GM12878 (cell line): Measurements from ENCODE around the gene LCP1. TPM values are rescaled to one million over a fixed set of nuclear protein-coding genes. Genes with fewer than 3 reads are reported as not detected.
A peak's percentile ranks its signal among the peaks of the same experiment; 100 is the strongest.

ENCODE experiments used
- CBX3 ChIP-seq: fragments of 200-600 bp; sonication (generic); IDR thresholded peaks from 2 replicates; pipeline ENCODE4 v1.6.1; 2016; ENCODE audit warnings: low read depth, borderline replicate concordance
- DPF2 ChIP-seq: fragments of 450-650 bp; IDR thresholded peaks from 2 replicates; pipeline ENCODE4 v1.6.1; 2017; ENCODE audit warnings: mild to moderate bottlenecking
- KLF5 ChIP-seq: fragments of 450-650 bp; IDR thresholded peaks from 2 replicates; pipeline ENCODE4 v1.6.1; 2014; ENCODE audit warnings: mild to moderate bottlenecking; ENCODE audit not compliant: partially characterized antibody
- MYC ChIP-seq: IDR thresholded peaks from 2 replicates; pipeline ENCODE4 v1.6.1; 2011; ENCODE audit warnings: mild to moderate bottlenecking, low read length, moderate library complexity, inconsistent platforms; ENCODE audit not compliant: insufficient read depth, insufficient replicate concordance, insufficient read length, severe bottlenecking
- PAX5 ChIP-seq: IDR thresholded peaks from 2 replicates; pipeline ENCODE4 v1.6.1; 2011; ENCODE audit warnings: low read depth, low read length, borderline replicate concordance
- POLR2AphosphoS5 ChIP-seq: IDR thresholded peaks from 2 replicates; pipeline ENCODE4 v1.6.1; 2011; ENCODE audit warnings: mild to moderate bottlenecking, low read length, inconsistent platforms
- SMAD5 ChIP-seq: IDR thresholded peaks from 2 replicates; pipeline ENCODE4 v1.6.1; 2016; ENCODE audit warnings: antibody characterized with exemption, low read depth
- SPI1 ChIP-seq: IDR thresholded peaks from 2 replicates; pipeline ENCODE4 v1.6.1; 2011; ENCODE audit warnings: low read depth, mild to moderate bottlenecking, low read length, moderate library complexity, borderline replicate concordance; ENCODE audit not compliant: insufficient read depth
- SUZ12 ChIP-seq: fragments of 200-600 bp; sonication (generic); IDR thresholded peaks from one replicate; pipeline ENCODE4 v1.6.1; 2018; ENCODE audit warnings: antibody characterized with exemption, mild to moderate bottlenecking; ENCODE audit not compliant: unreplicated experiment
- TAF1 ChIP-seq: IDR thresholded peaks from 2 replicates; pipeline ENCODE4 v1.6.1; 2011; ENCODE audit warnings: mild to moderate bottlenecking, low read depth, low read length, borderline replicate concordance
- TARDBP ChIP-seq: IDR thresholded peaks from 2 replicates; pipeline ENCODE4 v1.6.1; 2016; ENCODE audit warnings: borderline replicate concordance
- TCF12 ChIP-seq: IDR thresholded peaks from 2 replicates; pipeline ENCODE4 v1.6.1; 2011; ENCODE audit warnings: low read depth, mild to moderate bottlenecking, low read length
- YBX1 ChIP-seq: fragments of 450-650 bp; IDR thresholded peaks from 2 replicates; pipeline ENCODE4 v1.6.1; 2016; ENCODE audit warnings: antibody characterized with exemption
- ZNF274 ChIP-seq: IDR thresholded peaks from one replicate; pipeline ENCODE4 v1.8.0; 2011; ENCODE audit not compliant: insufficient read length, insufficient read depth
- polyA plus RNA-seq, 11 experiments: library from polyadenylated mRNA; depleted of rRNA in 4 of 11; unstranded in 6 of 11; stranded (reverse) in 5 of 11; fragments of >200 nt; fragmentation: Nextera tagmentation in 4 of 11; fragmentation: Illumina TruSeq in 1 of 11; extraction: Ambion mirVana in 4 of 11; extraction: Trizol in 1 of 11; gene quantifications; 1 replicate in 1 of 11; 2 replicates in 10 of 11; pipeline versions ENCODE4 v1.2.1 to v1.2.3, GENCODE V29; 2011 to 2016; ENCODE audit warnings: inconsistent platforms in 2 of 11, missing spikeins in 2 of 11, low read depth in 1 of 11
- total RNA-seq, 4 experiments: library from RNA; depleted of rRNA in 3 of 4; stranded (reverse); fragments of >200 nt in 3 of 4; fragmentation: Illumina TruSeq in 1 of 4; extraction: Trizol in 1 of 4; gene quantifications; 2 replicates each; pipeline versions ENCODE4 v1.2.1 to v1.2.3, GENCODE V29; 2013 to 2021
- TF ChIP-seq, protein P1 (sequence below): IDR thresholded peaks from 2 replicates; pipeline ENCODE4 v1.6.1; 2012; ENCODE audit warnings: low read depth, low read length, improper control_type of control experiment
- TF ChIP-seq, protein P2 (sequence below): IDR thresholded peaks from 2 replicates; pipeline ENCODE4 v1.6.1; 2011; ENCODE audit warnings: low read depth, low read length, improper control_type of control experiment, borderline replicate concordance
- TF ChIP-seq, protein P3 (sequence below): fragments of 450-650 bp; IDR thresholded peaks from 2 replicates; pipeline ENCODE4 v1.6.1; 2018; ENCODE audit warnings: borderline replicate concordance, mild to moderate bottlenecking; ENCODE audit not compliant: partially characterized antibody
- TF ChIP-seq, protein P4 (sequence below): fragments of 450-650 bp; IDR thresholded peaks from 2 replicates; pipeline ENCODE4 v1.6.1; 2017; ENCODE audit warnings: mild to moderate bottlenecking, low read depth, inconsistent platforms; ENCODE audit not compliant: poor library complexity, severe bottlenecking
- TF ChIP-seq, protein P5 (sequence below): fragments of 450-650 bp; IDR thresholded peaks from 2 replicates; pipeline ENCODE4 v1.6.1; 2016; ENCODE audit warnings: mild to moderate bottlenecking
- TF ChIP-seq, protein P6 (sequence below): IDR thresholded peaks from 2 replicates; pipeline ENCODE4 v1.6.1; 2011; ENCODE audit warnings: borderline replicate concordance, low read depth, mild to moderate bottlenecking, moderate library complexity, low read length; ENCODE audit not compliant: insufficient read depth, poor library complexity, severe bottlenecking
- TF ChIP-seq, protein P7 (sequence below): IDR thresholded peaks from 2 replicates; pipeline ENCODE4 v1.6.1; 2012; ENCODE audit warnings: low read depth, low read length, improper control_type of control experiment

LCP1 gene
- total and polyA plus RNA-seq, 10 of the 15 experiments (the other 5 are each of a cell fraction or from before 2014, with no cell fraction given) = 775 to 2,201 (median 1,556) TPM

DNA sequence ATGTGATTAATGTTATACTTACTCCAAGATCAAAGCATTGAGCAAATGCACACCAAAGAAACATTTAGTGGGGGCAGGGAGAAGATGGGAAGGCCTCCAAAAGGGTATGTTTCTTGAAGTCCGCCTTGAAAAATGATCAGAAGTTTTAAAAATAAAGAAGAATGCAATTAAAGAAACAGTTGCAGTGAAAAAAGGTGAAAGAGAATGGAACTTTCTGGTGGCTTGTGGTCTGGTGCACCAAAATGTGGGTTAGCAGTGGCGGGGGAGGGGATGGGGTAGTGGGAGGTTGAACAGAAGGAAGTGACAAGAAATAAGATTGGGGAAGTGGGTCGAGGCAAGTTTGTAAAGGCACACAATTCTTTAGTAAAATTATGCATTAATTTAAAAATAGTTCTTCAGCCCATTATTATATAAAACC is 2.5 kb downstream of the LCP1 start (continued):
- TF ChIP-seq POLR2AphosphoS5 = peak; percentile 57; the same call in 1 of the 2 replicates
- TF ChIP-seq, protein P1, sequence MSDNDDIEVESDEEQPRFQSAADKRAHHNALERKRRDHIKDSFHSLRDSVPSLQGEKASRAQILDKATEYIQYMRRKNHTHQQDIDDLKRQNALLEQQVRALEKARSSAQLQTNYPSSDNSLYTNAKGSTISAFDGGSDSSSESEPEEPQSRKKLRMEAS = no peak
- TF ChIP-seq CBX3 = no peak
- no peak for TF ChIP-seq TARDBP
- TF ChIP-seq TCF12 = 0 out of 2 replicates have a peak, but pooled peaks have one; percentile 34
- no peak for TF ChIP-seq YBX1
- TF ChIP-seq, protein P2, sequence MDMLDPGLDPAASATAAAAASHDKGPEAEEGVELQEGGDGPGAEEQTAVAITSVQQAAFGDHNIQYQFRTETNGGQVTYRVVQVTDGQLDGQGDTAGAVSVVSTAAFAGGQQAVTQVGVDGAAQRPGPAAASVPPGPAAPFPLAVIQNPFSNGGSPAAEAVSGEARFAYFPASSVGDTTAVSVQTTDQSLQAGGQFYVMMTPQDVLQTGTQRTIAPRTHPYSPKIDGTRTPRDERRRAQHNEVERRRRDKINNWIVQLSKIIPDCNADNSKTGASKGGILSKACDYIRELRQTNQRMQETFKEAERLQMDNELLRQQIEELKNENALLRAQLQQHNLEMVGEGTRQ = no peak
- TF ChIP-seq, protein P3, sequence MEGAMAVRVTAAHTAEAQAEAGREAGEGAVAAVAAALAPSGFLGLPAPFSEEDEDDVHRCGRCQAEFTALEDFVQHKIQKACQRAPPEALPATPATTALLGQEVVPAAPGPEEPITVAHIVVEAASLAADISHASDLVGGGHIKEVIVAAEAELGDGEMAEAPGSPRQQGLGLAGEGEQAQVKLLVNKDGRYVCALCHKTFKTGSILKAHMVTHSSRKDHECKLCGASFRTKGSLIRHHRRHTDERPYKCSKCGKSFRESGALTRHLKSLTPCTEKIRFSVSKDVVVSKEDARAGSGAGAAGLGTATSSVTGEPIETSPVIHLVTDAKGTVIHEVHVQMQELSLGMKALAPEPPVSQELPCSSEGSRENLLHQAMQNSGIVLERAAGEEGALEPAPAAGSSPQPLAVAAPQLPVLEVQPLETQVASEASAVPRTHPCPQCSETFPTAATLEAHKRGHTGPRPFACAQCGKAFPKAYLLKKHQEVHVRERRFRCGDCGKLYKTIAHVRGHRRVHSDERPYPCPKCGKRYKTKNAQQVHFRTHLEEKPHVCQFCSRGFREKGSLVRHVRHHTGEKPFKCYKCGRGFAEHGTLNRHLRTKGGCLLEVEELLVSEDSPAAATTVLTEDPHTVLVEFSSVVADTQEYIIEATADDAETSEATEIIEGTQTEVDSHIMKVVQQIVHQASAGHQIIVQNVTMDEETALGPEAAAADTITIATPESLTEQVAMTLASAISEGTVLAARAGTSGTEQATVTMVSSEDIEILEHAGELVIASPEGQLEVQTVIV = no peak
- no peak for TF ChIP-seq ZNF274
- TF ChIP-seq, protein P4, sequence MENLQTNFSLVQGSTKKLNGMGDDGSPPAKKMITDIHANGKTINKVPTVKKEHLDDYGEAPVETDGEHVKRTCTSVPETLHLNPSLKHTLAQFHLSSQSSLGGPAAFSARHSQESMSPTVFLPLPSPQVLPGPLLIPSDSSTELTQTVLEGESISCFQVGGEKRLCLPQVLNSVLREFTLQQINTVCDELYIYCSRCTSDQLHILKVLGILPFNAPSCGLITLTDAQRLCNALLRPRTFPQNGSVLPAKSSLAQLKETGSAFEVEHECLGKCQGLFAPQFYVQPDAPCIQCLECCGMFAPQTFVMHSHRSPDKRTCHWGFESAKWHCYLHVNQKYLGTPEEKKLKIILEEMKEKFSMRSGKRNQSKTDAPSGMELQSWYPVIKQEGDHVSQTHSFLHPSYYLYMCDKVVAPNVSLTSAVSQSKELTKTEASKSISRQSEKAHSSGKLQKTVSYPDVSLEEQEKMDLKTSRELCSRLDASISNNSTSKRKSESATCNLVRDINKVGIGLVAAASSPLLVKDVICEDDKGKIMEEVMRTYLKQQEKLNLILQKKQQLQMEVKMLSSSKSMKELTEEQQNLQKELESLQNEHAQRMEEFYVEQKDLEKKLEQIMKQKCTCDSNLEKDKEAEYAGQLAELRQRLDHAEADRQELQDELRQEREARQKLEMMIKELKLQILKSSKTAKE = peak; percentile 59
- TF ChIP-seq, protein P5, sequence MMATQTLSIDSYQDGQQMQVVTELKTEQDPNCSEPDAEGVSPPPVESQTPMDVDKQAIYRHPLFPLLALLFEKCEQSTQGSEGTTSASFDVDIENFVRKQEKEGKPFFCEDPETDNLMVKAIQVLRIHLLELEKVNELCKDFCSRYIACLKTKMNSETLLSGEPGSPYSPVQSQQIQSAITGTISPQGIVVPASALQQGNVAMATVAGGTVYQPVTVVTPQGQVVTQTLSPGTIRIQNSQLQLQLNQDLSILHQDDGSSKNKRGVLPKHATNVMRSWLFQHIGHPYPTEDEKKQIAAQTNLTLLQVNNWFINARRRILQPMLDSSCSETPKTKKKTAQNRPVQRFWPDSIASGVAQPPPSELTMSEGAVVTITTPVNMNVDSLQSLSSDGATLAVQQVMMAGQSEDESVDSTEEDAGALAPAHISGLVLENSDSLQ = peak; percentile 42; the same call in 1 of the 2 replicates
- TF ChIP-seq DPF2 = peak; percentile 43; the same call in 1 of the 2 replicates
- TF ChIP-seq PAX5 = 0 out of 2 replicates have a peak, but pooled peaks have one; percentile 31
- no peak for TF ChIP-seq SUZ12
- no peak for TF ChIP-seq MYC
- TF ChIP-seq KLF5 = no peak
- TF ChIP-seq, protein P6, sequence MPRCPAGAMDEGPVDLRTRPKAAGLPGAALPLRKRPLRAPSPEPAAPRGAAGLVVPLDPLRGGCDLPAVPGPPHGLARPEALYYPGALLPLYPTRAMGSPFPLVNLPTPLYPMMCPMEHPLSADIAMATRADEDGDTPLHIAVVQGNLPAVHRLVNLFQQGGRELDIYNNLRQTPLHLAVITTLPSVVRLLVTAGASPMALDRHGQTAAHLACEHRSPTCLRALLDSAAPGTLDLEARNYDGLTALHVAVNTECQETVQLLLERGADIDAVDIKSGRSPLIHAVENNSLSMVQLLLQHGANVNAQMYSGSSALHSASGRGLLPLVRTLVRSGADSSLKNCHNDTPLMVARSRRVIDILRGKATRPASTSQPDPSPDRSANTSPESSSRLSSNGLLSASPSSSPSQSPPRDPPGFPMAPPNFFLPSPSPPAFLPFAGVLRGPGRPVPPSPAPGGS = no peak
- TF ChIP-seq SMAD5 = no peak
- peak; percentile 15; the same call in 1 of the 2 replicates for TF ChIP-seq TAF1
- TF ChIP-seq, protein P7, sequence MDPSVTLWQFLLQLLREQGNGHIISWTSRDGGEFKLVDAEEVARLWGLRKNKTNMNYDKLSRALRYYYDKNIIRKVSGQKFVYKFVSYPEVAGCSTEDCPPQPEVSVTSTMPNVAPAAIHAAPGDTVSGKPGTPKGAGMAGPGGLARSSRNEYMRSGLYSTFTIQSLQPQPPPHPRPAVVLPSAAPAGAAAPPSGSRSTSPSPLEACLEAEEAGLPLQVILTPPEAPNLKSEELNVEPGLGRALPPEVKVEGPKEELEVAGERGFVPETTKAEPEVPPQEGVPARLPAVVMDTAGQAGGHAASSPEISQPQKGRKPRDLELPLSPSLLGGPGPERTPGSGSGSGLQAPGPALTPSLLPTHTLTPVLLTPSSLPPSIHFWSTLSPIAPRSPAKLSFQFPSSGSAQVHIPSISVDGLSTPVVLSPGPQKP = no peak
- peak; percentile 90 for TF ChIP-seq SPI1
